ENCODE data around the gene ANKRD9. TPM values are rescaled to one million over a fixed set of nuclear protein-coding genes. Genes with fewer than 3 reads are reported as not detected.

The ANKRD9 gene
- total RNA-seq, 1 donor, result 16.2 TPM

DNA sequence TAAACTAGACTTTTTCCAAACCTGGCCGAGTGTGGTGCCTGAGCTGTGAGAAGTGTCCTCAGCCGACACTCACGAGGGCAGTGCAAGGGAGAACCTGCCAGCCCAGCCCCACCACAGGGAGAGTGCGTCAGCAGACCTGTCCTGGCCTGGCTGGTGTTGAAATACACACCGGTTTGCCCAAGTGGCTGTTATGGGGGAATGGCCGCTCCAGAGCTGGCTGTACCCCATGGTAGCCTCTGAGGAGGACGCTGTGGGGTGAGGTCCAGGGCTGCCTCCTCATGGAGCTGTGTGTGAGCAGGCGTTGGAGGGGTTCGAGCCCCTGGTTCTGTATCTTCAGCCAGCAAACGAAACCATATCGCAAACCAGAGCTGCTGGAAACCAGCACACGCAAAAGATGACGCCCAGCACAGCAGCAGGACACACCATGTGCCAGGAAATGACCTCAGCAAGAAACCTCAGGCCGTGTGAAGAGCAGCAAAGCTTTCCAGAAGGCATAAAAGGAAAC, 9.4 kb downstream of the ANKRD9 start:
- DNase-seq (ENCODE audit: low read depth), result peak; percentile 96
- TF ChIP-seq, protein P1, sequence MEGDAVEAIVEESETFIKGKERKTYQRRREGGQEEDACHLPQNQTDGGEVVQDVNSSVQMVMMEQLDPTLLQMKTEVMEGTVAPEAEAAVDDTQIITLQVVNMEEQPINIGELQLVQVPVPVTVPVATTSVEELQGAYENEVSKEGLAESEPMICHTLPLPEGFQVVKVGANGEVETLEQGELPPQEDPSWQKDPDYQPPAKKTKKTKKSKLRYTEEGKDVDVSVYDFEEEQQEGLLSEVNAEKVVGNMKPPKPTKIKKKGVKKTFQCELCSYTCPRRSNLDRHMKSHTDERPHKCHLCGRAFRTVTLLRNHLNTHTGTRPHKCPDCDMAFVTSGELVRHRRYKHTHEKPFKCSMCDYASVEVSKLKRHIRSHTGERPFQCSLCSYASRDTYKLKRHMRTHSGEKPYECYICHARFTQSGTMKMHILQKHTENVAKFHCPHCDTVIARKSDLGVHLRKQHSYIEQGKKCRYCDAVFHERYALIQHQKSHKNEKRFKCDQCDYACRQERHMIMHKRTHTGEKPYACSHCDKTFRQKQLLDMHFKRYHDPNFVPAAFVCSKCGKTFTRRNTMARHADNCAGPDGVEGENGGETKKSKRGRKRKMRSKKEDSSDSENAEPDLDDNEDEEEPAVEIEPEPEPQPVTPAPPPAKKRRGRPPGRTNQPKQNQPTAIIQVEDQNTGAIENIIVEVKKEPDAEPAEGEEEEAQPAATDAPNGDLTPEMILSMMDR (IDR thresholded peaks at IDR 0.05; ENCODE audit: insufficient read depth, low read length), result no peak
- no peak overlapping the region for H3K4me3 ChIP-seq (ENCODE audit: low read depth, low read length)

DNA sequence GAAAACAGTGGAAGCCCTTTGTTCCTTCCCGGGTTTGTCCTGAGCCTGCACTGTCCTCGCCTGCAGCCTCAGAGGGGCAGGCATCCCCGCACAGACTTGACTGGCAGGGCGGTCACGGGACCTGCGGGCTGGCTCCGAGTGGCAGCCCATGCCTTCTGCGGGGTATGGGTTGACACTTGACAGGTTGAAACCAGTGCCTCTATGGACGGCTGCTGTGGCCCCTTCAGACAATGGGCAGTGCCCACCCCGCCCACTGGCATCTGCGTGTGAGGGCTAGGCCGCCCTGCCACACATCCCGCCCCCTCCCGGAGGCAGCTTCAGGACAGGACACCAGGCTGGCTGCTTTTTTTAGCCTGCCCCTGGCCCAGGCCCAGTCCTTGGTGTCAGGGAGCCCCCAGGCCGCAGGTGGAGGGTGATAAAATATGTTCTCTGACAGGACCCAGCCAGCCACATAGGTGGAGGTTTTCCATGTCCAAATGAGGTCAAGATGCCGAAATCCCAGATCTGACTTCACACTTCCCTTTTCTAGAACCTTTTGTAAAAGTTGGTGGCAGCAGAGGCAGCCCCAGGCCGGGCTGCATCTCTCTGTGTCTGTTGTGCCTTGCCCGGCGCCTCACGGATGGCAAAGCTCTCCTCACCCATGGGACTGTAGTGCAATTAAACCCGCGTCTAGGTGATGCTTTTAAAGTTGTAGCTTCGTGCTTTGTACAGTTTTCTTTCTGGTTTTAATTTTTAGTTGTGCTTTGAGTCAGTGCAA, 10.0 kb downstream of the ANKRD9 start:
- no peak for DNase-seq (ENCODE audit: low read depth)
- TF ChIP-seq, protein P1 (IDR thresholded peaks at IDR 0.05; ENCODE audit: insufficient read depth, low read length), result no peak
- H3K4me3 ChIP-seq (ENCODE audit: low read depth, low read length), result no peak overlapping the region

DNA sequence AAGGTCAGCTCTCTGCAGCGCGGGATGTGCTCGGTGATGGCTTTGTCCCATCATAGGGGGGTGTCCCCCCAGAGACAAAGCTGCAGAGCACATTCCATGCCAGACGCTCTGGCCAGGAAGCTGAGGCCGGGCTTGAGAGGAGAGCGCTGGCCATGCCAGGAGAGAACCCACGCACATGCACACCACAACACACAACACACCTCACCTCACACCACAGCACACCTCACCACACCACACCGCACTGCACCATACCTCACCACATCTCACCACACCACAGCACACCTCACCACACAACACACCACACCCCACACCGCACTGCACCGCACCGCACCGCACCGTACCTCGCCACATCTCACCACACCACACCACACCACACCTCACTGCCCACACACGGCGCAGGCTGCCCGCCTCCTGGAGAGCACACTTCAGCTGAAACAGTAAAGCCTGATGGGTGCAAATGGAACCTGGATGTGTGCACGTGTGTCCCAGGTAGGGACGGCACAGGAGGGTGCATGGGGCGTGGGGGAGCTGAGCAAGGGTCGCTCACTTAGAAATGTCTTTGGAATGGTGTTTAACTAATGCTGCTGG, 10.8 kb downstream of the ANKRD9 start:
- no peak for DNase-seq (ENCODE audit: low read depth)
- H3K4me3 ChIP-seq (ENCODE audit: low read depth, low read length), result no peak overlapping the region
- TF ChIP-seq, protein P1 (IDR thresholded peaks at IDR 0.05; ENCODE audit: insufficient read depth, low read length), result no peak

DNA sequence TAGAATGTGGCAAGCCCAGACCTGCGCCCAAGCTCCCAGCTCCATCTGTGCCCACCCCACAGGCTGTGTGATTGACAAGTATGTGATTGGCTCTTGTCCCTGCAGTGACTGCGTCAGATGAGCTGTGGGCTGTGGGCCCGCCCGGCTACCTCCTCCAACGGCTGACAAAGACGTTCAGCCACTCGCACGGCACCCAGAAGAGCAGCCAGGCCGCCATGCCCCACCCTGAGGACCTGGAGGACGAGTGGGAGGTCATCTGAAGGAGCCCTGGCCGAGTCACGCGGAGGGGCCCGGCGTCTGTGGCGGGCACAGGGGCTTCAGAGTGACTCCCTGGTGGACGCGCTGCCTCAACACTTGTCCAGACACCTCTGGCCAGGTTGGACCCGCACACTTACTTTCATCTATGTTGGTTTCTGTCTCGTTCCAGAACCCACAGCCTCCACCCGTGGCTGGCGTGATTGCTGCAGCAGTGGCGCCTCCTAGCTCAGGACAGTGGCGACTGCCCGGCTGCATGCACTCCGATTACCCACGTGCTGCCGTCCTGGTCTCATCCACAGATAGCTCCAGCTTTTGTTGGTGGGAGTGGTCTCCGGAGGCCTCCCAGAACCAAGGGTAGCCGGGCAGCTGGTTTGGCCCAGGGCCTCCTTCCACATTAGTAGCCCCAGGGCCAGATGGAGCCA, 11.4 kb downstream of the ANKRD9 start:
- TF ChIP-seq, protein P1 (IDR thresholded peaks at IDR 0.05; ENCODE audit: insufficient read depth, low read length), result peak; percentile 26
- no peak for DNase-seq (ENCODE audit: low read depth)
- H3K4me3 ChIP-seq (ENCODE audit: low read depth, low read length), result no peak overlapping the region

DNA sequence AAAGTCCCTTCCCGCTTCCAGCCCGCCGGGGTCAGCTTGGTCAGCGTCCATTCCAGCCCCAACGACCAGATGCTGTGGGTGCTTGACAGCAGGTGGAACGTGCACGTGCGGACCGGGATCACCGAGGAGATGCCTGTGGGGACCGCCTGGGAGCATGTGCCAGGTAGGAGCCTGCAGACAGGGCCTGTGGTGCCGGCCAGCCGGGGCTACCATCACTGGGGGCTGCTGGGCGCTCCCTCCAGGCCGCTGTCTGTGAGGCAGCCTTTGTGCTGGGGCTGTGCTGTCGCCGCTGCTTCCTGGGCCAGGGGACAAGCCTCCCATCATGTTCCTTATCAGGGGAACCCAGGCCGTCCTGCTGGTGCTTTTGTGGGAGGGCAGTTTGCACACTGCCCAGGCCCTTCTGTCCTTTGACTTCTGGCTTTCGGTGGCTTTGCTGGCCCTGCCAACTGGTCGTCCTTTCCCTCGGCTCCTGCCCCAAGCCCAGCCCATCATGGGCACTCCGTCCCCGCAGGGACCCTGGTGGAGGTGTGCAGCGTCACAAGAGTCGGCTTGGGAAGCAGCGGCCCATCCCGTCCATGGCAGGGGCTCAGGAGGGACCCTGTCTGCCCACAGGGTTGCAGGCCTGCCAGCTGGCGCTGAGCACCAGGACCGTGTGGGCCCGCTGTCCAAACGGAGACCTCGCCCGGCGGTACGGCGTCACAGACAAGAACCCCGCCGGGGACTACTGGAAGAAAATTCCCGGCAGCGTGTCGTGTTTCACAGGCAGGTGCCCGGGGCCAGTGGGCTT, 12.4 kb downstream of the ANKRD9 start:
- TF ChIP-seq, protein P1 (IDR thresholded peaks at IDR 0.05; ENCODE audit: insufficient read depth, low read length), result no peak
- DNase-seq (ENCODE audit: low read depth), result no peak
- no peak overlapping the region for H3K4me3 ChIP-seq (ENCODE audit: low read depth, low read length)

DNA sequence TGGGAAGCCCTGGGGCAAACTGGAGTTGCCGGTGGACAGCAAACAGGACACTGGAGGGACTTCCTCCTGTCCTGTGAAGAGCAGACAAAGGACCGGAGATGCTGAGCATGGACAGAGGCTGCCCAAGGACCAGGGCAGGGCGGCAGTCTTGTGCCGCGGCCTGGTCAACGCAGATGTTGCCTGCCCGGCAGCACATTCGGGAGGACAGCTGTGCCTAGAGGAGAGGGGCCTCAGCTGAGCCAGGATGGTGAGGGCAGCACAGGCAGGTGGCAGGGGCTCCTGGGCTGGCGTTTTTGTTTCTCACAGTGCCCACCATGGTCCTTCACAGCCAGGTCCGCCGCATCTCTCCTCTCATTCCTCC, 13.3 kb downstream of the ANKRD9 start:
- TF ChIP-seq, protein P1 (IDR thresholded peaks at IDR 0.05; ENCODE audit: insufficient read depth, low read length), result no peak
- no peak overlapping the region for H3K4me3 ChIP-seq (ENCODE audit: low read depth, low read length)
- no peak for DNase-seq (ENCODE audit: low read depth)

All from fibroblast of the aortic adventitia (primary cell).